ENCODE measurements around the gene CACNB2.
"Not testable (repeated sequence)": the region's sequence is repeated elsewhere in the genome, so short reads cannot be mapped to it uniquely, and the experiment has no call there.

CACNB2 gene

GRCh38 chr10:18202680-18203460 lies 62.6 kb downstream of the CACNB2 start:
- no peak for DNase-seq

GRCh38 chr10:18203471-18203870 lies 63.2 kb downstream of the CACNB2 start:
- no peak for DNase-seq

GRCh38 chr10:18204039-18204835 lies 64.0 kb downstream of the CACNB2 start:
- no peak for DNase-seq

GRCh38 chr10:18205098-18205834 lies 65.0 kb downstream of the CACNB2 start:
- no peak for DNase-seq

- not testable (repeated sequence) for DNase-seq
These were observed 68.0 kb downstream of the CACNB2 start for GRCh38 chr10:18208186-18208585.

- no peak for DNase-seq
These were observed 69.0 kb downstream of the CACNB2 start for GRCh38 chr10:18209241-18209640.

- DNase-seq = no peak
These were observed 70.5 kb downstream of the CACNB2 start for GRCh38 chr10:18210711-18211110.

- DNase-seq = no peak
These were observed 71.6 kb downstream of the CACNB2 start for GRCh38 chr10:18211862-18212261.

- no peak for DNase-seq
These were observed 73.0 kb downstream of the CACNB2 start for GRCh38 chr10:18213271-18213670.

- no peak for DNase-seq
These were observed 74.7 kb downstream of the CACNB2 start for GRCh38 chr10:18214691-18215563.

- no peak for DNase-seq
These were observed 76.3 kb downstream of the CACNB2 start for GRCh38 chr10:18216482-18216881.

GRCh38 chr10:18217577-18217976 lies 77.4 kb downstream of the CACNB2 start:
- DNase-seq = no peak

GRCh38 chr10:18219146-18219545 lies 78.9 kb downstream of the CACNB2 start:
- no peak for DNase-seq

GRCh38 chr10:18221123-18221522 lies 80.9 kb downstream of the CACNB2 start:
- no peak for DNase-seq

GRCh38 chr10:18221882-18222281 lies 81.7 kb downstream of the CACNB2 start:
- no peak for DNase-seq

- no peak for DNase-seq
These were observed 82.6 kb downstream of the CACNB2 start for GRCh38 chr10:18222866-18223265.

- no peak for DNase-seq
These were observed 83.7 kb downstream of the CACNB2 start for GRCh38 chr10:18223898-18224297.

GRCh38 chr10:18224626-18225445 lies 84.6 kb downstream of the CACNB2 start:
- no peak for DNase-seq

- no peak for DNase-seq
These were observed 86.1 kb downstream of the CACNB2 start for GRCh38 chr10:18226336-18226735.

GRCh38 chr10:18229826-18230225 lies 89.6 kb downstream of the CACNB2 start:
- DNase-seq = no peak

- no peak for DNase-seq
These were observed 90.6 kb downstream of the CACNB2 start for GRCh38 chr10:18230794-18231193.

GRCh38 chr10:18231480-18231879 lies 91.3 kb downstream of the CACNB2 start:
- no peak for DNase-seq
